Peyer's patch (tissue), 4 donors: ENCODE measurements around the gene ZNF747.

Experiments
- POLR2A ChIP-seq, 2 donors: fragments of 450-650 bp; IDR thresholded peaks; one replicate each; pipeline ENCODE4 v1.5.1; 2017; ENCODE audit warnings: antibody characterized with exemption in 2 of 2, mild to moderate bottlenecking in 2 of 2, moderate library complexity in 2 of 2
- TF ChIP-seq, protein P1 (sequence below), 6 experiments: fragments of 450-650 bp in 4 of 6; fragments of 200-600 bp in 2 of 6; sonication (generic) in 1 of 6; IDR thresholded peaks; one replicate each; pipeline ENCODE4 v1.5.1; 2017 to 2019; ENCODE audit warnings: antibody characterized with exemption in 6 of 6, mild to moderate bottlenecking in 3 of 6, moderate library complexity in 1 of 6

DNA sequence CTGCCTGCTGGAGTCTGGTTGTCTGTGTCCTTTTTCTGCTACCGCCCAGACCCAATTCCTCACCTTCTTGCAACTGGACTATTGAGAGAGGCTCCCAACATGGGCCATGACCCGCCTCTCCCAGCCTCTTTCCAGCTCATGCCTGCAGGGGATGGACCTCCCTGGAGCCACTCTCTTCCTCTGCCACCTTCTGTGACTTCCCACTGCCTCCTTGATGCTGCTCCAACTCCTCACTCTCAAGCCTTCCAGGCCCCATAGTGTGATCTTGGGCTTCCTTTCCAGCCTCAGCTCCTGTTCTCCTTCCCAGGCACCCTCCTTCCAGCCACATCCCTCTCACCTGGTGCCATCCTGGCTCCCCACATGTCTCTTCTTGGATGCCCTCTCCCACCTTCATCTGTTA lies 19.4 kb downstream of the ZNF747 start:
- TF ChIP-seq POLR2A (IDR thresholded peaks at IDR 0.05) = no peak
- TF ChIP-seq, protein P1, sequence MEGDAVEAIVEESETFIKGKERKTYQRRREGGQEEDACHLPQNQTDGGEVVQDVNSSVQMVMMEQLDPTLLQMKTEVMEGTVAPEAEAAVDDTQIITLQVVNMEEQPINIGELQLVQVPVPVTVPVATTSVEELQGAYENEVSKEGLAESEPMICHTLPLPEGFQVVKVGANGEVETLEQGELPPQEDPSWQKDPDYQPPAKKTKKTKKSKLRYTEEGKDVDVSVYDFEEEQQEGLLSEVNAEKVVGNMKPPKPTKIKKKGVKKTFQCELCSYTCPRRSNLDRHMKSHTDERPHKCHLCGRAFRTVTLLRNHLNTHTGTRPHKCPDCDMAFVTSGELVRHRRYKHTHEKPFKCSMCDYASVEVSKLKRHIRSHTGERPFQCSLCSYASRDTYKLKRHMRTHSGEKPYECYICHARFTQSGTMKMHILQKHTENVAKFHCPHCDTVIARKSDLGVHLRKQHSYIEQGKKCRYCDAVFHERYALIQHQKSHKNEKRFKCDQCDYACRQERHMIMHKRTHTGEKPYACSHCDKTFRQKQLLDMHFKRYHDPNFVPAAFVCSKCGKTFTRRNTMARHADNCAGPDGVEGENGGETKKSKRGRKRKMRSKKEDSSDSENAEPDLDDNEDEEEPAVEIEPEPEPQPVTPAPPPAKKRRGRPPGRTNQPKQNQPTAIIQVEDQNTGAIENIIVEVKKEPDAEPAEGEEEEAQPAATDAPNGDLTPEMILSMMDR (IDR thresholded peaks at IDR 0.05) = no peak
